ENCODE measurements around the gene PSMB5.

DNA sequence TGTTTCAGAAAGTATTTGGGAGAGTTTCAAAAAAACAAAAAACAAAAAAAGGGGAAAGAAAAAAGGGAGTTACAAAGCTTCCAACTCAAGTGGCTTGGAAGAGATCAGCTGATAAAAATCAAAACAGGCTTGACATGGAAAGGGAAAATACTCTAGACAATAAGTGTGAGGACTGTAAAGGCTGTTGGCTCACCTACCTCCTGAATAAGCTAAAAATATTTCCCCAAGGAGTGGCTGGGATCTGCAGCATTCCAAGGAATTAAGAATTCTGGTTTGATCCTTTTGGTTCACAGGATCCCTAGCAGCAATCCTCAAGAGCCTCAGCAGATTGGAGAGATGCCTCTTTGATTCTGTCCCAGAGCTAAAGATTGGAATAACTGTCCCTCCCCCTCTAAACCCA is 41.2 kb downstream of the PSMB5 start:
- TF ChIP-seq CTCF (IDR thresholded peaks at IDR 0.05 in 2 of 3, conservative IDR thresholded peaks at IDR 0.05 in 1 of 3; ENCODE audit: insufficient read depth in 2 of 3, low read depth in 1 of 3, low read length in 3 of 3) (no peak), ZNF584 (CRISPR knock-in tag; IDR thresholded peaks at IDR 0.05; ENCODE audit: low read depth) (no peak), RAD21 (CRISPR knock-in tag; conservative IDR thresholded peaks at IDR 0.05 in 1 of 2, IDR thresholded peaks at IDR 0.05 in 1 of 2) (no peak), IRF1 (CRISPR knock-in tag; IDR thresholded peaks at IDR 0.05; ENCODE audit: borderline replicate concordance) (no peak), POLR2AphosphoS5 (IDR thresholded peaks at IDR 0.05; ENCODE audit: control insufficient read depth, insufficient read depth, low read depth, low read length) (no peak)
- TF ChIP-seq, protein P1, sequence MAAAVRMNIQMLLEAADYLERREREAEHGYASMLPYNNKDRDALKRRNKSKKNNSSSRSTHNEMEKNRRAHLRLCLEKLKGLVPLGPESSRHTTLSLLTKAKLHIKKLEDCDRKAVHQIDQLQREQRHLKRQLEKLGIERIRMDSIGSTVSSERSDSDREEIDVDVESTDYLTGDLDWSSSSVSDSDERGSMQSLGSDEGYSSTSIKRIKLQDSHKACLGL (CRISPR knock-in tag; IDR thresholded peaks at IDR 0.05; ENCODE audit: borderline replicate concordance, poor library complexity, severe bottlenecking) = no peak
- TF ChIP-seq, protein P2, sequence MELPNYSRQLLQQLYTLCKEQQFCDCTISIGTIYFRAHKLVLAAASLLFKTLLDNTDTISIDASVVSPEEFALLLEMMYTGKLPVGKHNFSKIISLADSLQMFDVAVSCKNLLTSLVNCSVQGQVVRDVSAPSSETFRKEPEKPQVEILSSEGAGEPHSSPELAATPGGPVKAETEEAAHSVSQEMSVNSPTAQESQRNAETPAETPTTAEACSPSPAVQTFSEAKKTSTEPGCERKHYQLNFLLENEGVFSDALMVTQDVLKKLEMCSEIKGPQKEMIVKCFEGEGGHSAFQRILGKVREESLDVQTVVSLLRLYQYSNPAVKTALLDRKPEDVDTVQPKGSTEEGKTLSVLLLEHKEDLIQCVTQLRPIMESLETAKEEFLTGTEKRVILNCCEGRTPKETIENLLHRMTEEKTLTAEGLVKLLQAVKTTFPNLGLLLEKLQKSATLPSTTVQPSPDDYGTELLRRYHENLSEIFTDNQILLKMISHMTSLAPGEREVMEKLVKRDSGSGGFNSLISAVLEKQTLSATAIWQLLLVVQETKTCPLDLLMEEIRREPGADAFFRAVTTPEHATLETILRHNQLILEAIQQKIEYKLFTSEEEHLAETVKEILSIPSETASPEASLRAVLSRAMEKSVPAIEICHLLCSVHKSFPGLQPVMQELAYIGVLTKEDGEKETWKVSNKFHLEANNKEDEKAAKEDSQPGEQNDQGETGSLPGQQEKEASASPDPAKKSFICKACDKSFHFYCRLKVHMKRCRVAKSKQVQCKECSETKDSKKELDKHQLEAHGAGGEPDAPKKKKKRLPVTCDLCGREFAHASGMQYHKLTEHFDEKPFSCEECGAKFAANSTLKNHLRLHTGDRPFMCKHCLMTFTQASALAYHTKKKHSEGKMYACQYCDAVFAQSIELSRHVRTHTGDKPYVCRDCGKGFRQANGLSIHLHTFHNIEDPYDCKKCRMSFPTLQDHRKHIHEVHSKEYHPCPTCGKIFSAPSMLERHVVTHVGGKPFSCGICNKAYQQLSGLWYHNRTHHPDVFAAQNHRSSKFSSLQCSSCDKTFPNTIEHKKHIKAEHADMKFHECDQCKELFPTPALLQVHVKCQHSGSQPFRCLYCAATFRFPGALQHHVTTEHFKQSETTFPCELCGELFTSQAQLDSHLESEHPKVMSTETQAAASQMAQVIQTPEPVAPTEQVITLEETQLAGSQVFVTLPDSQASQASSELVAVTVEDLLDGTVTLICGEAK (IDR thresholded peaks at IDR 0.05) = no peak
- TF ChIP-seq, protein P2 (CRISPR knock-in tag; IDR thresholded peaks at IDR 0.05) = no peak
